ENCODE data around the gene BPTF.
"Not testable (repeated sequence)": the region's sequence is repeated elsewhere in the genome, so short reads cannot be mapped to it uniquely, and the experiment has no call there.

BPTF gene

GRCh38 chr17:67836205-67836987 lies 11.1 kb downstream of the BPTF start:
- no peak for DNase-seq

GRCh38 chr17:67837965-67838364 lies 12.7 kb downstream of the BPTF start:
- DNase-seq, result no peak

GRCh38 chr17:67838538-67838937 lies 13.2 kb downstream of the BPTF start:
- no peak for DNase-seq

- no peak for DNase-seq
Measured at GRCh38 chr17:67841992-67842391, 16.7 kb downstream of the BPTF start.

- no peak for DNase-seq
Measured at GRCh38 chr17:67842648-67843047, 17.3 kb downstream of the BPTF start.

- DNase-seq, result no peak
Measured at GRCh38 chr17:67845374-67845773, 20.1 kb downstream of the BPTF start.

GRCh38 chr17:67848189-67848588 lies 22.9 kb downstream of the BPTF start:
- not testable (repeated sequence) for DNase-seq

- DNase-seq, result not testable (repeated sequence)
Measured at GRCh38 chr17:67848846-67849245, 23.5 kb downstream of the BPTF start.

- DNase-seq, result no peak
Measured at GRCh38 chr17:67850991-67851631, 25.8 kb downstream of the BPTF start.

GRCh38 chr17:67853703-67854102 lies 28.4 kb downstream of the BPTF start:
- no peak for DNase-seq

GRCh38 chr17:67854378-67854777 lies 29.1 kb downstream of the BPTF start:
- no peak for DNase-seq

- DNase-seq, result no peak
Measured at GRCh38 chr17:67855504-67856324, 30.4 kb downstream of the BPTF start.

- DNase-seq, result not testable (repeated sequence)
Measured at GRCh38 chr17:67856402-67856801, 31.1 kb downstream of the BPTF start.

- DNase-seq, result no peak
Measured at GRCh38 chr17:67862614-67863217, 37.4 kb downstream of the BPTF start.

GRCh38 chr17:67863624-67864247 lies 38.4 kb downstream of the BPTF start:
- no peak for DNase-seq

- DNase-seq, result no peak
Measured at GRCh38 chr17:67865438-67865837, 40.1 kb downstream of the BPTF start.

- DNase-seq, result no peak
Measured at GRCh38 chr17:67867591-67867990, 42.3 kb downstream of the BPTF start.

- DNase-seq, result no peak
Measured at GRCh38 chr17:67868176-67868575, 42.9 kb downstream of the BPTF start.

GRCh38 chr17:67879662-67880061 lies 54.4 kb downstream of the BPTF start:
- DNase-seq, result no peak

- DNase-seq, result no peak
Measured at GRCh38 chr17:67881083-67881482, 55.8 kb downstream of the BPTF start.

- DNase-seq, result no peak
Measured at GRCh38 chr17:67884741-67885140, 59.4 kb downstream of the BPTF start.

- DNase-seq, result no peak
Measured at GRCh38 chr17:67891481-67892119, 66.3 kb downstream of the BPTF start.
